Sigmoid colon (tissue), 3 donors: ENCODE data around the gene MEIOSIN.

Experiments
- POLR2A ChIP-seq, 2 donors: fragments of 450-650 bp; IDR thresholded peaks; one replicate each; pipeline ENCODE4 v1.6.1; 2016; ENCODE audit warnings: antibody characterized with exemption in 2 of 2, mild to moderate bottlenecking in 2 of 2, moderate library complexity in 2 of 2
- TF ChIP-seq, protein P1 (sequence below), 4 experiments: fragments of 450-650 bp in 3 of 4; fragments of 200-600 bp in 1 of 4; IDR thresholded peaks; one replicate each; pipeline ENCODE4 v1.5.1; 2016 to 2019; ENCODE audit warnings: antibody characterized with exemption in 4 of 4, mild to moderate bottlenecking in 3 of 4, moderate library complexity in 2 of 4

DNA sequence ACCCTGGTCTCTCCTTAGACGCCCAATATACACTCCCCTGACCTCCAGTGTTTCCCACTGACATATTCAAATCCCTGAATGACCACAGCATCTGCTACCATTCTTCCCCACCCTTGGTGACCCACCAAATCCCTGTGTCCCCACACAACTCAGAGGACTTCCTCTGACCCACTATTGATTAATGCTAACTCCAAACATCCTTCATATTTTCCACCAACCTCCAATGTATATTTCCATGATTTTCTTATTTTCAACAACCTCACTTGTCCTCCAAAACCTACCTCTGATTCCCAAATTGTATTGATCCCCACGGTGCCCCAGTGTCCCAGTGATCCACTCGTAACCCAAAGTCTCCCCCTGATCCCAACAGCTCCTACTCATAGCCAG, 59.9 kb downstream of the MEIOSIN start:
- TF ChIP-seq POLR2A (IDR thresholded peaks at IDR 0.05) = no peak
- TF ChIP-seq, protein P1, sequence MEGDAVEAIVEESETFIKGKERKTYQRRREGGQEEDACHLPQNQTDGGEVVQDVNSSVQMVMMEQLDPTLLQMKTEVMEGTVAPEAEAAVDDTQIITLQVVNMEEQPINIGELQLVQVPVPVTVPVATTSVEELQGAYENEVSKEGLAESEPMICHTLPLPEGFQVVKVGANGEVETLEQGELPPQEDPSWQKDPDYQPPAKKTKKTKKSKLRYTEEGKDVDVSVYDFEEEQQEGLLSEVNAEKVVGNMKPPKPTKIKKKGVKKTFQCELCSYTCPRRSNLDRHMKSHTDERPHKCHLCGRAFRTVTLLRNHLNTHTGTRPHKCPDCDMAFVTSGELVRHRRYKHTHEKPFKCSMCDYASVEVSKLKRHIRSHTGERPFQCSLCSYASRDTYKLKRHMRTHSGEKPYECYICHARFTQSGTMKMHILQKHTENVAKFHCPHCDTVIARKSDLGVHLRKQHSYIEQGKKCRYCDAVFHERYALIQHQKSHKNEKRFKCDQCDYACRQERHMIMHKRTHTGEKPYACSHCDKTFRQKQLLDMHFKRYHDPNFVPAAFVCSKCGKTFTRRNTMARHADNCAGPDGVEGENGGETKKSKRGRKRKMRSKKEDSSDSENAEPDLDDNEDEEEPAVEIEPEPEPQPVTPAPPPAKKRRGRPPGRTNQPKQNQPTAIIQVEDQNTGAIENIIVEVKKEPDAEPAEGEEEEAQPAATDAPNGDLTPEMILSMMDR (IDR thresholded peaks at IDR 0.05) = no peak
